ENCODE measurements around the gene SLC36A4.
"Not testable (repeated sequence)": the region's sequence is repeated elsewhere in the genome, so short reads cannot be mapped to it uniquely, and the experiment has no call there.

SLC36A4 gene

DNA sequence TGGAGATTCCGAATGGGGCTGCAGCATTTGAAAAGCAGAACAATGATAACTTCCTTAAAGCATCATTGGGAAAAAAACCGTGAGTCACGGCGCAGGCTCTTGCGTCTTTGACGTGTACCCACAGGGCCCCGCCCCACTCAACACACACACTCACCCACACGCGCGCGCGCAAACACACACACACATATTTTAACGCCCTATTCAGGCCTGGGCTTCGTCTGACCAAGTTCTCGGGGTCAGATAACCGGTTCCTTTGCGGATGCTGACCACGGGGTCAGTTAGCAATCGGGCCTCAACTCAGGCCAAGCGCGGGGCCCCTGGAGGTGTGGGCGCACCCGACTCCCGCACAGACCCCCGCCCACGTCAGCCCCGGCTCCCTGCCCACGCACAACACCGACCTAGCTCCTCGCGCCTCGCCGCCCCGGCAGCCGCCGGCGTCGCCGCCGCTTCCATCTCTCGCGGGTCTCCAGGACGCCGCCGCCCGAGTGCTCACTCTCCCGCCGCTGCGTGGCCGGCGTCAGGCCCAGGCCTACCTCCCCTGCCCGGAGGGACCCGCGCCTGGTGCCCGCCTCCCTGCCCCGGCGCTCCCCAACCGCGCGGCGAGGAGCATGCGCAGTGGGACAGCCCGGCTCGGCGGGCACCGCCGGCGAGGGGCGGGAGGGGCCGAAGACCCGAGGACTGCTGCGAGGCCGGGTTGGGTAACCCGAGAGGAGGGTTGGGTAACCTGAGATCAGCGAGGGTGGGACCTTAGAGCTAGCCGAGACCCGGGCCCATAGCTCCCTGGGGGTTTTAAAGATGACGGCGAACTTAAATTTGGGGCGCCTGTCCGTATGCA is at the start of gene SLC36A4:
Gene SLC36A4 (minus strand): TSS at position 612 of the 835 bp plus-strand sequence. CDS start 159 bp downstream, at position 453.
- DNase-seq: peak; percentile 91

GRCh38 chr11:93246790-93247189 is 49.0 kb upstream of the SLC36A4 start:
- not testable (repeated sequence) for DNase-seq

GRCh38 chr11:93244018-93244417 is 46.2 kb upstream of the SLC36A4 start:
- DNase-seq: no peak

DNA sequence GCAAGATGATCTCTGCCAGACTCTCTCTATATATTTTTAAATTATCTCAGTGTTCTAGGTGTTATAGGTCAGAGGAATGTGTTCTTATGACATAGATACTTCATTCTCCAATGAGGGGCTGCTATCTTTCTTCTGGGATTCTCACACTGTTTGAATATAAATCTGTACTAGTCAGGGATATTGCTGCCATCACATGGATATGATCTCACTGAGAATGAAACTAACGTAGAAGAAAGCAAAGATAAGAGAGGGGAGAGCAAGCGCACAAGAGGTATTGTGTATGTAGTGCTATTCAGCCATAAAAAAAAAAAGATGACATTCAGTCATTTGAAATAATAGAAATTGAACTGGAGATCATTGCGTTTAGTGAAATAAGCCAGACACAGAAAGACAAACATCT is 42.2 kb upstream of the SLC36A4 start:
- DNase-seq: no peak

DNA sequence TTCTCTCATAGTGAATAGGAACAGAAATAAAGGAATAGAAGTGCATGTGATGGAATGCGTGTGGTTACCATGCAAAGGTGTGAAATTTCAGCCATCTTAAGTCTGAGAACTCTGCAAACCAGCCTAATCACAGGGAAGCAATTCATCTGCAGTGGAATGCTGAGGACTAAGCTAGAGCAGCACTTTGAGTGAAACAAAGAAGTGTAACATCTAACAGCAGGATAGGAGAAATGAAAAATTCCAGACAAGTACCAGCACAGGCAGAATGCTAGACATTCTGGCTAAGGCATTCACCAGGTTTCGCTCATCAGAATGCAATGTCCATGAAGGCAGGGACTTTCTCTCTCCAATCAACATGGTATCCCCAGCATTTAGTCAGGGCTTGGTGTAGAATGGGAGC is 41.2 kb upstream of the SLC36A4 start:
- DNase-seq: no peak

- peak; percentile 21 for DNase-seq
Measured at GRCh38 chr11:93236741-93237675, 39.2 kb upstream of the SLC36A4 start.

DNA sequence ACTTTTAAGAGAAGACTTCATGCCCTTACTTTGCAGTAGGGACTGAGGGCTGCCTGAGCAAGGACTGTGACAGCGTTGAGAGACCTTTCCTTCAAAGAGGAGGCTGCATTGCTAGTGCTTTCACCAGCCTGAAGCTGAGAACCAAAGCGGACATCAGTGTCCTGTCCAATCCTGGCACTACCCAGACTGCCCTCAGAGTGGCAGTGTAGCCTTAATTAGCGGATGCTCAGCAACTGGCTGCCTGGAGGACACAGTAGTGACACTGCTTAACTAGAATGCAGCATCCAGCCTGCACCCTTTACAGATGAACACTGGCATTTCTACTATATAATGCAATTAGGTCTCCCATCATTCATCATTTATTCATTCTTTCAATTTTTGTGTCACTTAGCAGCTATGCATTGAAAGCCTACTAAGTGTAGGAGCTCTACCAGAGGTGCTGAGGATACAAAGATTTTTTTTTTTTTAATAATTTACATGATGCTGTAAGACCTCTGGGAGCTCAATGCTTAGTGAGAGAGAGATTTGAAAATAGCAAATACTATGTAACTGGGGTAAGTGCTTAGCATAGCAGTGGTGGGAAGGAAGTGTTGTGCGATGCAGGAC is 36.9 kb upstream of the SLC36A4 start:
- DNase-seq: peak; percentile 57

DNA sequence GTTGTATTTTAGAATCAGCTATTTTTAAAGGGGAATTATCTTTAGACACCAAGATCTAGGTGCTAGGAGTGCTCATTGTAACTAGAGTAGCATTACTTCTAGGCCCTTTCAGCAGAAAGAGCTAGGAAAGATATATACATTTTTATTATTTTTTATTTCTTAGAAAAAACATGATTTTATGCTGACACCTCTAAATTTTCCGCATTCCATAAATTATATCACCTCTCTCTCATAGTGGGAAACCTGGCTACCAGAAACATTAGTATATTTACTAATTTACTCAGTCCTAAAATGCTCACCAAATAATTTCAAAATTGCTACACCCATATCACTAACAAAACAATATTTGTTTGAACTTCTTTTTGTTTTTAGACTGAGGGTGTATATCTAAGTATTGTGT is 32.1 kb upstream of the SLC36A4 start:
- no peak for DNase-seq

DNA sequence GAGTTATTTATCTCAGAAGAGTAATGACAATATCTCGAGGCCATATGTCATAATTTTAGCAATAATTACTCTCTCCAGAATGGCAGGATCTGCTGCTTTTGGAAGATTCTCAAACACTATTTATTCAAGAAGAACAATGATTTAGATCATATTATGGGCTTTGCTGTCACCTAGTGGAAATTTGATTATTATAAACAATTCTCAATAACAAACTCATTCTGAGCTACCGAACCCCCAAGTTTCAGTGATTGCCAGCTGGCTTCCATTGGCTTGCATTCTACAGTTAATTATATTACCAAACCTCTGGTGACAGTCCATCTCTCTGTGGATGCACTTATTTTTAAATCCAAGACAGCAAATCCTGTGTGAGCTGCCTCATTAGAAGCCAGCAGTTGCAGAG is 27.9 kb upstream of the SLC36A4 start:
- DNase-seq: no peak

GRCh38 chr11:93221539-93221938 is 23.7 kb upstream of the SLC36A4 start:
- DNase-seq: no peak

DNA sequence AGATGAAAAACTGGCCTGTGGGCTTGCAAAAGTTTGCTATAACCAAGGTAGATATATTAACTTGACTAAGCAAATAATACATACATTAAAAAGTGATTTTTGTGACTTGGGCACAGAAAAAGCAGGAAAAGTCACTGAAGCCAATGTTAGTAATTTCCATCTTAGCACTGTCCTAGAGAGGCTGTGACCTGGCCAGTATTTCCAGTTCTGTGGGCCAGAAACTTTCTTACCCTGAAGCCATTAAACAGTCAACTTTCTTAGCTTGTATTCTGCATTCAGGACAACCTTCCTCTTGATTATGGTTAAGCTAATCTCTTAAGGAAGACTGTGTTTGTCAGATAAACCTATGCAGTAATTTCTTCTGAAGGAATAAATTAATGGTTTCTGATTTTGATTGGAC is 22.3 kb upstream of the SLC36A4 start:
- DNase-seq: no peak

GRCh38 chr11:93219440-93219839 is 21.6 kb upstream of the SLC36A4 start:
- DNase-seq: no peak

DNA sequence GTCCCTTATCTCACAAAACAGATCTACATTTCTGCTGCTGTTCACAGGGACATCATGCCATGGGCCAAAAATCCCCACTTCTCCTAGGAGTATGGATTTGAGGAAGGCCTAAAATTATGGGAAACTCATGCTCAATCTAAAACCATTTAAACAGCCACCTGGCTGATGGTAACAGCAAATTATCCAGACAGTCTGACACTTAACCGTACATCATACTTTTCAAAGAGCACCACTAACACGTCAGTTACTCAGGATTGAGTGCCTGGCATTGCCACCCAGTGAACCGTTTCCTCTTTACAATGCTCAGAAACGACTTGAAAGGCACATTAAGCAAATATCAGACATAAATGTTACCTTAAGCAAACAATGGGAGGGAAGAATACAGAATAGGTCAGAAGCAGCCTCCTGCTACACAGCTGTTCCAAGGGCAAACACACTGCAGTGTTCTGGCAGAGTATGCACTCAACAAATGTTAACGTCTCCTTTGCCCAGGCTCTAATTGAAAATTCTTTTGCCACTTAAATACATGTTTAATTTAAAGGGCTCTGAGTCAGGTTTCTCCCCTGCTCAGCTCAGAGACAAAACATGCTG is 18.8 kb upstream of the SLC36A4 start:
- DNase-seq: no peak

GRCh38 chr11:93213622-93214021 is 15.8 kb upstream of the SLC36A4 start:
- DNase-seq: no peak

GRCh38 chr11:93212094-93212493 is 14.3 kb upstream of the SLC36A4 start:
- no peak for DNase-seq

DNA sequence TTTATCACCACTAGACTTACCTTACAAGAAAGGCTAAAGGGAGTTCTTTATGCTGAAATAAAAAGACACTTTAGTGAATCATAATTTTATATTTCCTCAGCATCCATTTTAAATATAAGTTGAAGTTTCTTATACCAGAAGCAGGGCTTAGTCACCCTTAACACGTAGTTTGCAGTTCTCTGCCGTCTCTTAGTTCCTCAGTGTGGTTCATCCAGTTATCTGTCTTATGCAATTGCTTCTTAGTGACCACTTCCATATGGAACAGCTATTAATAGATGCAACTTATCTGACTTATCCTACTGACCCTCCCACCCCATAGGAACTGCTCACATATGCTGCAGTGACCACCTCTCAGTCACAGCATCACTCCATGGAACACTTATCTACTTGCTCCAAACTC is 11.7 kb upstream of the SLC36A4 start:
- no peak for DNase-seq

- no peak for DNase-seq
Measured at GRCh38 chr11:93208663-93209270, 11.0 kb upstream of the SLC36A4 start.

GRCh38 chr11:93199616-93200015 is 1.8 kb upstream of the SLC36A4 start:
- no peak for DNase-seq

GRCh38 chr11:93198215-93198845 is 539 bp upstream of the SLC36A4 start:
- peak; percentile 80 for DNase-seq

DNA sequence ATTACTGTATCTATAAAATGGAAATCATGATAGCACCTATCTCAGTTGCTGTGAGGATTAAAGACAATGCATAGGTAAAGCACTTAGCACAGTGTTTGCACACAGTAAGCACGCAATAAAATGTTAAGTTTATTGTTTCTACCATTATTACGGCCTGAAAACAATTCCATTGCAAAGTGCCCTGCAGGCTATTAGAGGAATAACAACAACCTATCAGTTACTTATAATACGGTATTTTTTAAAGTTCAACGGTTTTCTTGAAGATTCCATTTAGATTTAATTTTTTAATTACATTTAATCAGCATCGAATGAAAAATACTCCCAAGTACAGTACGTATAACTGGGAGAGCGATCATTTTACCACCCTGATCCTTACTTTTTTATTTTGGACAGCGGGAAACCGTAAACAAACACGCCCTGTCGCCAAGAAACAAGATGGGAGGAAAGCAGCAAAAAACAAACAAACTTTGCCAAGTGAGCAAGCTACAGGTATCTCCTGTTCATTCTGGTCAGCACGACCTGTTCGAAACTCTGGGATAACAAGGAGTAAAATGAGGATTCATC is 893 bp downstream of the SLC36A4 start:
- DNase-seq: no peak

- DNase-seq: no peak
Measured at GRCh38 chr11:93194673-93195291, 3.0 kb downstream of the SLC36A4 start.
